Prostate gland (tissue), 2 donors: ENCODE measurements around the gene TIMP4. TPM values are rescaled to one million over a fixed set of nuclear protein-coding genes. Genes with fewer than 3 reads are reported as not detected.

ENCODE experiments used
- DNase-seq: peaks from one replicate; pipeline ENCODE4 v3.0.0-alpha.2; 2019; ENCODE audit warnings: low spot score
- H3K27ac ChIP-seq, 2 donors: fragments of 200-600 bp; sonication (generic); 2 replicates each; pipeline ENCODE4 v1.5.1; 2017 to 2019
- H3K27me3 ChIP-seq: fragments of 200-600 bp; sonication (generic); replicated peaks from 2 replicates; pipeline ENCODE4 v1.5.1; 2019; ENCODE audit not compliant: insufficient read depth
- H3K36me3 ChIP-seq, 2 donors: fragments of 200-600 bp; sonication (generic); 1 replicate in 1 of 2; 2 replicates in 1 of 2; pipeline versions ENCODE4 v1.5.1 to v1.8.1; 2017 to 2019
- H3K4me1 ChIP-seq: fragments of 200-600 bp; sonication (generic); replicated peaks from 2 replicates; pipeline ENCODE4 v1.5.1; 2019
- H3K4me3 ChIP-seq, 2 donors: fragments of 200-600 bp; sonication (generic); 2 replicates each; pipeline ENCODE4 v1.5.1; 2017 to 2019
- H3K9me3 ChIP-seq: fragments of 200-600 bp; sonication (generic); 2 replicates; pipeline ENCODE4 v1.5.1; 2017
- POLR2A ChIP-seq: fragments of 450-650 bp; IDR thresholded peaks from one replicate; pipeline ENCODE4 v1.6.1; 2016; ENCODE audit warnings: antibody characterized with exemption, mild to moderate bottlenecking
- POLR2AphosphoS5 ChIP-seq: sonication (generic); formaldehyde crosslinking; IDR thresholded peaks from one replicate; pipeline ENCODE4 v1.6.1; 2017; ENCODE audit warnings: antibody characterized with exemption
- WGBS: methylation state at CpG from one replicate; pipeline ENCODE4 v1.1.5; 2018; 5-methylcytosine and 5-hydroxymethylcytosine counted together
- intact Hi-C: fragments of 100-400 bp; cut with DNase I; formaldehyde crosslinking; loops from one replicate; pipeline ENCODE4 v1.14.2; 2022
- total RNA-seq, 2 donors: library from RNA; depleted of rRNA; stranded (reverse); fragments of >200 nt; gene quantifications; one replicate each; pipeline ENCODE4 v1.1.0, GENCODE V29; 2016
- TF ChIP-seq, protein P1 (sequence below), 4 experiments: fragments of 200-600 bp in 2 of 4; fragments of 450-650 bp in 2 of 4; sonication (generic) in 2 of 4; IDR thresholded peaks; 1 replicate in 3 of 4; 2 replicates in 1 of 4; pipeline ENCODE4 v1.5.1; 2016 to 2019; ENCODE audit warnings: antibody characterized with exemption in 4 of 4, mild to moderate bottlenecking in 2 of 4, moderate library complexity in 2 of 4

The TIMP4 gene
- total RNA-seq, 2 donors from 2014 or later, result 5.6 to 9.7 TPM

DNA sequence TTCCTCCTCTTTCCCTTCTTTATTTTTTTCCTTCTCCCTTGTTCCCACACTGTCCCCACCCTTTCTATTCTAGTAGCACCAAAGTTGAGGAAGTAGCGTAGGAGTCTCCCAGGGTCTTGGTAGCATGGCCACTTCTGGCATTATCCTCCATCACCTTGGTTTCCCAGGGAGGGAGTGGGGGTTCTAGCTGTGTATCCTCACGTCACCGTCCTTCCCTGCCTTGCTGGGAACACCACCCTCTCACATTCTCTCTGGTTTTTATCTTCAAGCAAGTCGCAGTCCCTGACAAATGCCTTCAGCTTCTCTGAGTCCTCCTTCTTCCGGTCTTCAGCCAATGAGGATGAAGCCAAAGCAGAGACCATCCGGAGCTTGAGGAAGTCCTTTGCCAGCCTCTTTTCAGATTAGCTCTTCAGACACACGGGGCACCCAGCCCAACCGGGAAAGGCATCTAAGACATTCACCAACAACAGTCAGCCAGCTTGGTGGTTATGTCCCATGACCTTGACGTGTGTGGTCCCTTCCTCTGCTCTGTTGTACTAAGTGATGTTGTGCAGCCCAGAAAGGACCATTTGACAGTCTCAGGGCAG, 31.6 kb upstream of the TIMP4 start:
- Histone ChIP-seq H3K27me3 (no peaks in the 10 kb centered on the region), H3K4me1 (no peaks in the 10 kb centered on the region), H3K9me3 (no peaks in the 10 kb centered on the region), H3K27ac (no peak overlapping the region), H3K4me3 (no peak overlapping the region), H3K36me3 (no peaks in the 10 kb centered on the region)
- WGBS, result 85% methylated on average over 9 of the region's 9 CpGs
- no peak for DNase-seq
- intact Hi-C loops, result no loop called here
- TF ChIP-seq POLR2AphosphoS5 (no peak), POLR2A (no peak)
- TF ChIP-seq, protein P1, sequence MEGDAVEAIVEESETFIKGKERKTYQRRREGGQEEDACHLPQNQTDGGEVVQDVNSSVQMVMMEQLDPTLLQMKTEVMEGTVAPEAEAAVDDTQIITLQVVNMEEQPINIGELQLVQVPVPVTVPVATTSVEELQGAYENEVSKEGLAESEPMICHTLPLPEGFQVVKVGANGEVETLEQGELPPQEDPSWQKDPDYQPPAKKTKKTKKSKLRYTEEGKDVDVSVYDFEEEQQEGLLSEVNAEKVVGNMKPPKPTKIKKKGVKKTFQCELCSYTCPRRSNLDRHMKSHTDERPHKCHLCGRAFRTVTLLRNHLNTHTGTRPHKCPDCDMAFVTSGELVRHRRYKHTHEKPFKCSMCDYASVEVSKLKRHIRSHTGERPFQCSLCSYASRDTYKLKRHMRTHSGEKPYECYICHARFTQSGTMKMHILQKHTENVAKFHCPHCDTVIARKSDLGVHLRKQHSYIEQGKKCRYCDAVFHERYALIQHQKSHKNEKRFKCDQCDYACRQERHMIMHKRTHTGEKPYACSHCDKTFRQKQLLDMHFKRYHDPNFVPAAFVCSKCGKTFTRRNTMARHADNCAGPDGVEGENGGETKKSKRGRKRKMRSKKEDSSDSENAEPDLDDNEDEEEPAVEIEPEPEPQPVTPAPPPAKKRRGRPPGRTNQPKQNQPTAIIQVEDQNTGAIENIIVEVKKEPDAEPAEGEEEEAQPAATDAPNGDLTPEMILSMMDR (IDR thresholded peaks at IDR 0.05), result no peak

DNA sequence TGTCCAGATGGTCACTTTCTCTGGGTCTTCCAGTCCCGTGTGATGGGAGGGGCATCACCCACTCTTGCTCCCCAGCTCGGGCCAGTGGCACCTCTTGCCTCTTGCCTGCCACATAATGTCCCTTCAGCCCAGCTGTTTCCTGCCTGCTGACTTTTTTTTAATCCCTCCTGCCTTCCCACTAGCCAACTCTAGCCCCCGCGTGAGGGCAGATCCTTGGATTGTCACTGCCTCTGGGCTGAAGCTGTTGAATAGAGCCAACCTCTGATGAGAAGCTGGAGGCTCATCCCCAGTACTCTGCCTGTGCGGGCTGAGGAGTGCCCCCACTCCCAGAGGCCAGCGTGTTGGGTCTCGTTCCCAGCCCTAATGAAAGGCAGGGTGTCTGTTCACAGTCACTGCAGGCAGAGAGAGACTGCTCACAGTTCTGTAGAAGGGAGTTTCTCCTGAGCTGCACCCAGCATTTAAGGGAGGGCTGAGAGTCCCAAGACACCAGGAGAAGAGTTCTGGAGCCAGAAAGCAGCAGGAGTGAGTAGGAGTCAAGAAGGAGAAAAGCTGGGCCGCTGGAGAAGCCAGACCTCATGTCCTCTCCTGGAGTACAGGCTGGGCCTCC, 30.1 kb upstream of the TIMP4 start:
- WGBS, result 63% methylated on average over 8 of the region's 8 CpGs
- no peaks in the 10 kb centered on the region for H3K9me3 ChIP-seq
- no peak for TF ChIP-seq POLR2A
- TF ChIP-seq, protein P1 (IDR thresholded peaks at IDR 0.05), result no peak
- TF ChIP-seq POLR2AphosphoS5, result no peak
- no peaks in the 10 kb centered on the region for H3K36me3 ChIP-seq
- intact Hi-C loops, result no loop called here
- no peak overlapping the region for H3K4me3 ChIP-seq
- no peak overlapping the region for H3K27ac ChIP-seq
- no peaks in the 10 kb centered on the region for H3K27me3 ChIP-seq
- H3K4me1 ChIP-seq, result no peaks in the 10 kb centered on the region
- no peak for DNase-seq

DNA sequence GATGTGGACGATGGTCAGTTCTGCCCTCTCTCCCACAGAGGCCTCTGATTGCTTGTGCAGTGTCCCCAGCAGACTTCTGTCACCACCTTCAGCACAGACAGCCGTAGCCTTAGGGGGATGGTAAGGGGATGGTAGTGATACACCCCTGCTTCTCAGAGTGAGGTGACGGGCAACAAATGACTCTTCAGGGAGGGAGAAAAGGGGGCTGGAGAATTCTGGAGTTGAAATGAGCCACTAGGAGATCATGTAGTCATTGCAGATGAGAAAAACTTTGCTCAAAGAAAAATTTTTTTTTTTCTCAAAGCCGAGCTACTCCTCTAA, 29.6 kb upstream of the TIMP4 start:
- H3K27ac ChIP-seq, result no peak overlapping the region
- H3K36me3 ChIP-seq, result no peaks in the 10 kb centered on the region
- H3K4me3 ChIP-seq, result no peak overlapping the region
- no peaks in the 10 kb centered on the region for H3K4me1 ChIP-seq
- 86% methylated on average over 4 of the region's 4 CpGs for WGBS
- H3K27me3 ChIP-seq, result no peaks in the 10 kb centered on the region
- no peaks in the 10 kb centered on the region for H3K9me3 ChIP-seq
- intact Hi-C loops, result no loop called here
- TF ChIP-seq, protein P1 (IDR thresholded peaks at IDR 0.05), result no peak
- TF ChIP-seq POLR2A, result no peak
- TF ChIP-seq POLR2AphosphoS5, result no peak
- DNase-seq, result no peak

DNA sequence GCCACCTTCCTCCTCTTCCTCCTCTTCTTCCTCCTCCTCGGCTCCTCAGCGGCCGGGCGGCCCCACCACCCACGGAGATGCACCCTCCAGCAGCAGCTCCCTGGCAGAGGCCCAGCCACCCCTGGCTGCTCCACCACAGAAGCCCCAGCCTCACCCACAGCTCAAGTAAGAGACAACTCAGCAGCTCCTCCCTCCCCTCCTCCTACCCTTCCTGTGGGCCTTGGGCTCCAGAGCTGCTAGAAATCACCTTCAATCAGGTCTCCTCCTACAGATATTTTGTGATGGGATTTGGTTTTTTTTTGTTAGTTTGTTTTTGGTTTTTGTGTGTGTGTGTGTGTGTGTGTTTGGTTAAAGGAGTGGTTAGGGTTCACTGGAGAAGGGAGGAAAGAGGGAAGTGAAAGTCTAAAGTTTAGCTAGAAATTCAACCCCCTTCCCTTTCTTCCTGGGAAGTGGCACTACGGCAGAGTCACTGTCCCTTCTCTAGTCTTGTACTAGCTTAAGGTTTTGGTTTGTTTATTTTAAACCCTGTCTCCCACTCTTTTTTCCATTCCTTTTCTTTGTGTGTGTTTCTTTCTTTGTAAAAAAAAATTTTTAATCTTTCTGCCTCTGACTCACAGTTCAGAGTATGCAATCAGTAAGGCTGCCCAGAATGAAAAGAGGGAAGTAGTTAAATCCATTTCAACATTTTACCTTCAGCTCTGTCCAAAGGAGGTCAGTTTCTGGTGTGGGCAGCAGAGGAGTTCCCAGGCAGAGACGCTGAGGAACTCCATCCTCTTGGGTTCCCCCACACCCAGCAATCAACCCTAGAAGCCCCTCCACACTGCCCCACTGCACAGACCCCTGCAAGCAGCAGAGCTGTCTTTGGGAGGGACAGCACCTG, 29.0 kb upstream of the TIMP4 start:
- TF ChIP-seq POLR2AphosphoS5 (no peak), POLR2A (no peak)
- Histone ChIP-seq H3K4me1 (no peaks in the 10 kb centered on the region), H3K27ac (no peak overlapping the region), H3K4me3 (no peak overlapping the region), H3K36me3 (no peaks in the 10 kb centered on the region), H3K9me3 (no peaks in the 10 kb centered on the region), H3K27me3 (no peaks in the 10 kb centered on the region)
- intact Hi-C loops, result no loop called here
- no peak for DNase-seq
- WGBS, result 56% methylated on average over 7 of the region's 7 CpGs

DNA sequence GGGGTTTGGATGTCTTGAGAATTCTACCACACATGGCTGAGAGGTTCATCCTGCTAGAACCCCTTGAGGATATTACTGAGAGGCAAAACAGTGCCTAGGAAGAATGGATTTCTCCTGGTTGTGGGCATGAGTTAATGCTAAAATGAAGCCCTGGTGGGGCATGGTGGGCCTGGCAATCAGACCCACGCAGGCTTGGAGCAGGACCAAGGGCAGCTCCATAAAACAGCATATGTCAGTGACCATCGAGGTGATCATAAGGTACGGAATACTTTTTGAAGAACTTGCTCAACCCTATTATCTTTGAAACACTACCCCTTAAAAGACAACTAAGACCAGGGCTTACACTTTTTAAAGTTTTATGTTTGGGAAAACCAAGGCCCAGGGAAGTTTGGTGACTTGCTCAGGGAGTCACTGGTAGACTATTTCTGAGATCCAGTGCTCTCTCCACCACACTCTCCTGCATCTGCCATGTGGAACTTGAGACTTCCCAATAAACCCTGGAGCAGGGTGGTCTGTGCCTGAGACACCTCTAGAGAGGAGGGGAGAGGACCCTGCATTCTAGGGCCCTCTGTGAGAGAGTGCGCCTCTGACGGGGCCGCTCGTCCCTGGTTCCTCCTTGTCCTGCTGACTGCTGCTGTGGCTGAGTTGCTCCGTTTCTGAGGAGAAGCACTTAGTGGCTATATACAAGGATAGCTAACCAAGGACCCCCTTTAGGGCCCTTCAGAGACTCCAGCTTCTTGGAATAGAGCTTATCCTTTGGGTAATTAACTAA, 28.0 kb upstream of the TIMP4 start:
- Histone ChIP-seq H3K4me3 (no peak overlapping the region), H3K4me1 (no peaks in the 10 kb centered on the region), H3K9me3 (no peaks in the 10 kb centered on the region), H3K36me3 (no peaks in the 10 kb centered on the region), H3K27me3 (no peaks in the 10 kb centered on the region), H3K27ac (no peak overlapping the region)
- DNase-seq, result no peak
- WGBS, result 93% methylated on average over 8 of the region's 8 CpGs
- intact Hi-C loops, result no loop called here
- TF ChIP-seq, protein P1 (IDR thresholded peaks at IDR 0.05), result no peak
- TF ChIP-seq POLR2A (no peak), POLR2AphosphoS5 (no peak)
